Embryonic facial prominence (tissue), 1 donor: ENCODE data around the gene NOP56.

ENCODE experiments used
- DNase-seq: peaks from one replicate; pipeline ENCODE4 v3.0.0-alpha.2; 2016; ENCODE audit errors: extremely low spot score

NOP56 gene

GRCh38 chr20:2701671-2702081 is 49.2 kb downstream of the NOP56 start:
- no peak for DNase-seq

GRCh38 chr20:2703716-2704475 is 51.5 kb downstream of the NOP56 start:
- DNase-seq, result no peak

GRCh38 chr20:2705931-2706645 is 53.7 kb downstream of the NOP56 start:
- no peak for DNase-seq

- DNase-seq, result no peak
These were observed 54.4 kb downstream of the NOP56 start for GRCh38 chr20:2706688-2707352.

- DNase-seq, result no peak
These were observed 55.1 kb downstream of the NOP56 start for GRCh38 chr20:2707353-2708072.
